ENCODE data around the gene PEX1.

The PEX1 gene

DNA sequence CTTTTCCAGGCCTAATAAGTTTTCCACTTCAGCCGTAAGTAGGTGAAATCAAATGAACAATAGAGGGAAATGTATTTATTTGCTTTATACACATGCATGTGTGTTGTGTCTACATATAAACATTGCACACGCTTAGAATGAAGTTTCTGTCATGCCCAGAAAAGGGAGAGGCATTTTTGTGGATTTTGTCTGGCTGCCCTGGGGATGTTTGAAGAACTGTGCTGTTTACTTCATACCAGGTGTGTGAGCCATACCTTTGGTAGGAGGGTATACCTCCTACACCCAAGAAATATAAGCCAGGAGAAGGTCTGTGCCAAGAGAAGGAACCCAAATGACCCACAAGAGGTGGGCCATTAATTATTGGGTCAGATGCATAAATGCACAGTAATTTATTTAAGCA lies 68.2 kb downstream of the PEX1 start:
- no peak for TF ChIP-seq MYC (IDR thresholded peaks at IDR 0.05; ENCODE audit: low read depth, low read length)
- TF ChIP-seq, protein P1, sequence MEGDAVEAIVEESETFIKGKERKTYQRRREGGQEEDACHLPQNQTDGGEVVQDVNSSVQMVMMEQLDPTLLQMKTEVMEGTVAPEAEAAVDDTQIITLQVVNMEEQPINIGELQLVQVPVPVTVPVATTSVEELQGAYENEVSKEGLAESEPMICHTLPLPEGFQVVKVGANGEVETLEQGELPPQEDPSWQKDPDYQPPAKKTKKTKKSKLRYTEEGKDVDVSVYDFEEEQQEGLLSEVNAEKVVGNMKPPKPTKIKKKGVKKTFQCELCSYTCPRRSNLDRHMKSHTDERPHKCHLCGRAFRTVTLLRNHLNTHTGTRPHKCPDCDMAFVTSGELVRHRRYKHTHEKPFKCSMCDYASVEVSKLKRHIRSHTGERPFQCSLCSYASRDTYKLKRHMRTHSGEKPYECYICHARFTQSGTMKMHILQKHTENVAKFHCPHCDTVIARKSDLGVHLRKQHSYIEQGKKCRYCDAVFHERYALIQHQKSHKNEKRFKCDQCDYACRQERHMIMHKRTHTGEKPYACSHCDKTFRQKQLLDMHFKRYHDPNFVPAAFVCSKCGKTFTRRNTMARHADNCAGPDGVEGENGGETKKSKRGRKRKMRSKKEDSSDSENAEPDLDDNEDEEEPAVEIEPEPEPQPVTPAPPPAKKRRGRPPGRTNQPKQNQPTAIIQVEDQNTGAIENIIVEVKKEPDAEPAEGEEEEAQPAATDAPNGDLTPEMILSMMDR (IDR thresholded peaks at IDR 0.05; ENCODE audit: low read depth, low read length), result no peak
- TF ChIP-seq, protein P2, sequence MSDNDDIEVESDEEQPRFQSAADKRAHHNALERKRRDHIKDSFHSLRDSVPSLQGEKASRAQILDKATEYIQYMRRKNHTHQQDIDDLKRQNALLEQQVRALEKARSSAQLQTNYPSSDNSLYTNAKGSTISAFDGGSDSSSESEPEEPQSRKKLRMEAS (IDR thresholded peaks at IDR 0.05; ENCODE audit: low read depth, low read length), result no peak
- no peak for TF ChIP-seq POLR2A (IDR thresholded peaks at IDR 0.05; ENCODE audit: extremely low read depth, insufficient read length)
- H3K4me3 ChIP-seq (ENCODE audit: low read depth, low read length), result no peak overlapping the region
- no peak for DNase-seq (ENCODE audit: low read depth)

DNA sequence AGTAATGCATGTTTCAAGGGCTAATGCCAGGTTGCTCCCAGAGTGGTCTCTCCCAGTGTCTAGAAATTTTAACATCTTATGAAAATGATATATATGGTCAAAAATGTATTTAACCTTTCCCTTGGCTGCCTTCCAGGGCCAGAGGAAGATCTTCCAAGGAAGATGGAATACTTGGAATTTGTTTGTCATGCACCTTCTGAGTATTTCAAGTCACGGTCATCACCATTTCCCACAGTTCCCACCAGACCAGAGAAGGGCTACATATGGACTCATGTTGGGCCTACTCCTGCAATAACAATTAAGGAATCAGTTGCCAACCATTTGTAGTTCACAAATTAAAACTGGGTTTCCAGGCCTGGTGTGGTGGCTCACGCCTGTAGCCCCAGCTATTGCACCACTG lies 72.1 kb downstream of the PEX1 start:
- DNase-seq (ENCODE audit: low read depth), result no peak
- TF ChIP-seq MYC (IDR thresholded peaks at IDR 0.05; ENCODE audit: low read depth, low read length) (no peak), POLR2A (IDR thresholded peaks at IDR 0.05; ENCODE audit: extremely low read depth, insufficient read length) (no peak)
- TF ChIP-seq, protein P1 (IDR thresholded peaks at IDR 0.05; ENCODE audit: low read depth, low read length), result no peak
- TF ChIP-seq, protein P2 (IDR thresholded peaks at IDR 0.05; ENCODE audit: low read depth, low read length), result no peak
- no peak overlapping the region for H3K4me3 ChIP-seq (ENCODE audit: low read depth, low read length)

DNA sequence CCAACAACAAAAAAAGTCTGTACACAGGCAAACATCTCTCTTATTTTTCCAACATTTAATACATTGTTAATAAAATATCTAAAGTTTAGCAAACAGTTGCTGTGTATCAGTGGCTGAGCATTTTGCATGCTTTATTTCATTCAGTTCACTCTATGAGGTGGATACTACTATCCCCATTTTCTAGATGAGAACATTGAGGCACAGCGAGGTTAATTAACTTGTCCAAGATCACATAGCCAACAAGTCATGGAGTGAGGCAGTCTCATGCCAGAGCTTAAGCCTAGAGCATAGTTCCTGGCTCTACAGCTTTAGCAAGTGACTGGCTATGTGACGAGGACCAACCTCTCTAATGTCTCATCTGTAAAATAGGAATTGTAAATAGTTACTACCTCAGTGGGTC lies 76.7 kb downstream of the PEX1 start:
- TF ChIP-seq, protein P2 (IDR thresholded peaks at IDR 0.05; ENCODE audit: low read depth, low read length), result no peak
- TF ChIP-seq, protein P1 (IDR thresholded peaks at IDR 0.05; ENCODE audit: low read depth, low read length), result no peak
- no peak for TF ChIP-seq MYC (IDR thresholded peaks at IDR 0.05; ENCODE audit: low read depth, low read length)
- TF ChIP-seq POLR2A (IDR thresholded peaks at IDR 0.05; ENCODE audit: extremely low read depth, insufficient read length), result no peak
- DNase-seq (ENCODE audit: low read depth), result no peak
- no peak overlapping the region for H3K4me3 ChIP-seq (ENCODE audit: low read depth, low read length)

DNA sequence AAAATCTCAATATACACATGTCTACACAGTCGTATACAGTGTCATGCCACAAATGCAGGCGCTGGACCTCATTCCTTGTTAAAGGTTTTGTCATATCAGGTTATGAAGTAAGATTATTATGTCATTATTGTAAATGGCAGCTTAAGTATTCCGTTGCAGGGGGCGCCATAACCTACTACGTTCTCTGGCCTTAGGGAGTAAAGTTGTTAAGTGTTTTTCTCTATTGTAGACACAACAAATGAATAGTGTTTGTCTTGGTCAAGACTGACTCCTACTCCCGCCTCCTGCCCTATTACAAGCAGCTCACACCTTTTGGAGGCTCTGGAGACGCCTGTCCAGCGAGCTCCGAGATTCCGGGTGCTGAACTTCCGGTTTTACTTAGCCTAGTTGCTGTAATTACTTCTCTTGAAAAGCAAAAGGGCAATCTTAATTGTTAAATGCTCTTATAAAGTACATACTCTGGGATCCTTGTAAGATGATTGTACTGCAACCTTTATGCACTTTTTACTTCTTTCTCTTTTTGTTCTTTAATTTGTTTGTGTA lies 80.0 kb downstream of the PEX1 start:
- DNase-seq (ENCODE audit: low read depth), result peak; percentile 82
- peak overlapping the region; percentile 82 for H3K4me3 ChIP-seq (ENCODE audit: low read depth, low read length)
- TF ChIP-seq, protein P2 (IDR thresholded peaks at IDR 0.05; ENCODE audit: low read depth, low read length), result no peak
- TF ChIP-seq, protein P1 (IDR thresholded peaks at IDR 0.05; ENCODE audit: low read depth, low read length), result peak; percentile 65
- TF ChIP-seq MYC (IDR thresholded peaks at IDR 0.05; ENCODE audit: low read depth, low read length) (peak; percentile 64; the same call in 1 of the 2 replicates), POLR2A (IDR thresholded peaks at IDR 0.05; ENCODE audit: extremely low read depth, insufficient read length) (peak; percentile 16)

DNA sequence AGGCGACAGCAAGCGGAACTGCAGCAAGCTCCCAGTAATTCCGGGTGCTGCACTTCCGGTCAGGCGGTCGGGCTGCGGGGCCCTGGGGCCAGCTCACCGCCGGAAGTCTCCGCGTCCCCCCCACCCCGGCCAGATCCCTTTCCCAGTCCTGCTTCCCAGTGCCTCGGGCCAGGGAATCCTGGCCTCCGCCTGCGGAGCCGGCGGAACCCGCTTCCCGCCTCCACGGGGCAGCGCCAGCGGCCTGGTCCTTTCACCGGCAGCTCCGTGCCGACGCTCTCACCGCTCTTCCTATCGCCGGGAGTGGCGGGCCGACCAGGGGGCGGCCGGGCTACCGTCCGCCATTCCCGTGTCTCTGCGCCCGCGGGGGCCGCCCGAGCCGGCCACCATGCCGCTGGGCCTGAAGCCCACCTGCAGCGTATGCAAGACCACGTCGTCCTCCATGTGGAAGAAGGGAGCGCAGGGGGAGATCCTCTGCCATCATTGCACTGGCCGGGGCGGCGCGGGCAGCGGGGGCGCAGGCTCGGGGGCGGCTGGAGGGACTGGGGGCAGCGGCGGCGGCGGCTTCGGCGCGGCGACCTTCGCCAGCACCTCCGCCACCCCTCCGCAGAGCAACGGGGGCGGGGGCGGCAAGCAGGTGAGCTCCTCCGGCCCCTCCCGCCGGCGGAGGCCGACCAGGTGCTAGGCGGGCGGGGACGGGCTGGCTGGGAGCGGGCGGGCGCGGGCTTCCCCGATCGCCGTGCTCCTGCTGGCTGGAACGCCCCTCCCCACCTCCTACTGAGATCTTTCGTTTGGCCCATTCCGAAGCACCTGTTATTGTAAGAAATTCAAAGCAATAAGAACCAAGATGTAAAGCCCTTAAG lies 80.7 kb downstream of the PEX1 start, which contains the start of gene GATAD1:
Gene GATAD1, plus strand, starts transcription at position 138 of the 860 bp plus-strand sequence. Its CDS starts 248 bp downstream, at position 386.
- H3K4me3 ChIP-seq (ENCODE audit: low read depth, low read length), result peak within 1 kb of the TSS; percentile 82
- TF ChIP-seq POLR2A (IDR thresholded peaks at IDR 0.05; ENCODE audit: extremely low read depth, insufficient read length), result peak; percentile 79
- TF ChIP-seq, protein P1 (IDR thresholded peaks at IDR 0.05; ENCODE audit: low read depth, low read length), result no peak
- peak; percentile 59 for TF ChIP-seq MYC (IDR thresholded peaks at IDR 0.05; ENCODE audit: low read depth, low read length)
- TF ChIP-seq, protein P2 (IDR thresholded peaks at IDR 0.05; ENCODE audit: low read depth, low read length), result no peak; the same call in 1 of the 2 replicates
- DNase-seq (ENCODE audit: low read depth), result peak; percentile 96
